Thyroid gland (tissue), 4 donors: ENCODE measurements around the gene RETREG1.

Experiments used
- CTCF ChIP-seq, 6 experiments: fragments of 200-600 bp in 3 of 6; fragments of 450-650 bp in 3 of 6; sonication (generic) in 3 of 6; IDR thresholded peaks; one replicate each; pipeline ENCODE4 v1.5.1; 2016 to 2019; ENCODE audit warnings: antibody characterized with exemption in 6 of 6, mild to moderate bottlenecking in 2 of 6, inconsistent platforms in 1 of 6, moderate library complexity in 1 of 6
- POLR2A ChIP-seq, 2 donors: fragments of 450-650 bp; IDR thresholded peaks; one replicate each; pipeline ENCODE4 v1.6.1; 2017; ENCODE audit warnings: antibody characterized with exemption in 2 of 2, mild to moderate bottlenecking in 2 of 2, moderate library complexity in 1 of 2

- TF ChIP-seq CTCF (IDR thresholded peaks at IDR 0.05) (no peak), POLR2A (IDR thresholded peaks at IDR 0.05) (no peak)
These were observed 163.2 kb downstream of the RETREG1 start for GRCh38 chr5:16453609-16454008.
